GM20431 (cell line): ENCODE measurements around the gene PLSCR5.

Experiments
- in situ Hi-C: fragments of 300-500 bp; cut with MseI, MboI; formaldehyde crosslinking; loops from one replicate; pipeline ENCODE4 v1.15.0; 2020; ENCODE audit warnings: low sequenced_read_pairs; ENCODE audit not compliant: unreplicated experiment

The PLSCR5 gene

DNA sequence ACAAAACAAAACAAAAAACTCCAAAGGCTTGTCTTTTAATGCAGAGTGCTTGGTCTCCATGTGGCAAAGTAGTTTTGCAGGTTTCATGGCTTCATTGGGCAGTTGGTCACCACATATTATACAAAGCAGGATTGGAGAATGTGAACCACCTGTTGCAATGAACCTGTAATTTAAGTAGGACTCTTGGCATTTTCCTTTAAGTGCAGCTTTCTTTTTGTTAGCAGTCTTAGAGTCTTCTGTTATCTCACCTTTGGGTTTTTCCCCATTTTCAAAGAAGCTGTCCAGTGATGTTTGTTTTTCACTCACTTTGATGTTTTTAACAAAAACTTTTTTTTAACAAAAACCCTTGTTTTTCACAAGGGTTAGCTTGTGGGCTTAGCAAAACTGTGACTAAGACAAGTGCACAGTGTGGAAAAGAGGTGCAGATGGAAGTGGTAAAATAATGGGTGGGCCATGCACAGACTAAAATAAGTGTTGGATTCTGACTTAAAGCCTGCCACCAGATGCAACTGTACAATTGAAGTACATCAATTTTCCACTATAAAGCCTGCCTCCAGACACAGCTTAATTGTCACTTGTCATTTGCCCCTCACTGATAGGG lies 57.8 kb downstream of the PLSCR5 start:
- in situ Hi-C loops: no loop called here

DNA sequence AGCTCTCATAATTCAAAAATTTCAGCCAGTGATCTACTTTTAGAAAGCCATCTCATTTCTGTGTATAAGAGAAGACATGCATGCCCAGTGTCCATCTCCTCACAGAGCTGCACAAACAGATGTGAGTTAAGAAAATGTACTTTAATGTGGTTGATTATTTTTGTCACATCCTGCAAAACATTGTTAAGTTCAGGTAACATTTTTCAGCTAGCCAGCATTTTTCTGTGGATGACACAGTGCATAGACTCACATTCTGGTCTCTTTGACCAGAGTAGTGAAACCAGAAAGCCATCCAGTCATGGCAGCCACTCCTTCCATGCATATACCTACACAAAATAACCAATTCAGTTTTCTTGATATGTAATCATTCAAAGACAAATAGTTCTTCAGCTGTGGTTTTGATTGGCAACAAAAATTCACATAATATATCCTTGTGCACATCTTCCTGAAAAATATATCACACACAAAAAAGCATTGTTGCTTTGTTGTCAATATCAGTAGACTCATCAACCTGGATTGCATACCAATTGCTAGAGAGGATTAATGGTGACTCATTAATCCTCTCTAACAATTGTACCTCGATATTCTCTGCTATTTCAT lies 58.7 kb downstream of the PLSCR5 start:
- in situ Hi-C loops: no loop called here

DNA sequence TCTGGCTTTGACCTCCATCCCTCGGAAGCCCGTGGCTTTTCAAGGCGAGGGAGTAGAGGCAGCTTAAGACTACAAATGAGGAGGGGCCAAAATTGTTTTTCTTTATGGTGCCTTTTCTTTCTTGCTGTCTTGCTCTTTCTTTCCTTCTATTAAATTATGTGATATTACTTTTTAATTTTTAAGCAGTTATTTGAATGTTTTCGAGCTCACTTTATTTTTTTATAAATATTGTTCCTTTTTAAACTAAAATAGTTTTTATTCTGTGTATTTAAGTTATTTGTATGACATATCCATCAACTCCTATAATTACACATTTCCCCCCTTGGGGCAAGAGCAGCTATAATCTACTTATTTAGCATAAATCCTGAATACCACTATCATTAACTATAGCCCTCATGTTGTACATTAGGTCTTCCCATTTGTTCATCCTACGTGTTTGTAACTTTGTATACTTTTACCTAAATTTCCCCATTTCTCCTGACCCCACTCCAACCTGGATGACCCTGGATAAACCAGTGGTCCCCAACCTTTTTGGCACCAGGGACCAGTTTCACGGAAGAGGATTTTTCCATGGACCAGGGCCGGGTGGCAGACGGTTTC lies 60.1 kb downstream of the PLSCR5 start:
- in situ Hi-C loops: no loop called here

DNA sequence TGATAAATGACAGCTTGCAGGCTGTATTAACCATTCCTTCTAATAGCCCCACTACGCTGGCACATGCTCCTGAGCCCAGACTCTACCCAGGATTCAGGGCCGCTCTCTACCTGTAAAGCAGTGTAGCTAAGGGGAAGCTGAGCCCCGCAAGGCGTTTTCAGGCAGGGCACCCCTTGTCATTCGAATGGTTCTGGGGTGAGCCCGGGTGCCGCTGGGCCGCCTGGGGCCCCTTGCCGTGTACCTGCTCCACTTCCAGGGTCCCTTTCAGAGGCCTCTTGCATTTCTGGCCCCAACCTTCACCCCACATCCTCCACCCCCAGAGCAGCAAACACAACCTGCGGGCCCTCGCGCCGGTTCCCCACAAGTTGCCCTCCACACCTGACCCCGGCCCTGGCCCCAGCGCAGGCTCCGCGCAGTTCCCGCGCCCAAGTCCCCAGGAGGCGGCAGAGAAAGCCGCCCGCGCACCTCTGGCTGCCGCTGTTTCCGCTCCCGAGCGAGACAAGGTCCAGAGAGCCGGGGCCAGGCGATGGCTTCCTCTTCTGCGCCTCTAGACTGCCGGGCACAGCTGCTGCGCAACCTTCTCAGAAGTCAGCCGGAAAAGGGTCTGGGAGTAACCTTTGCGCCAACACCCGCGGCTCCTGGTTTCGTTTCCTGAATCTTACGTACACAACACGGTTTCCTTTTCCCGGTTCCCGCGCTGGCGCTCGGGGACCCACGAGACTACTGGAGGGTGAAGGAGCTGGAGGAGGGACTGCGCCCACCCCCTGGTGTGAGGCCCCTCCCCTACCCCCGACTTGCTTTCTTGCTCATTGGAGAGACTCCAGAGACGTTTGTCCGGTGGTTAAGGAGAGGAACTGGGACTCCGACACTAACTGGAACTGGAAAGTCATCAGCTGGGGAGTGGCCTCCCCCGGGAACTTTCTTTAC lies 60.9 kb downstream of the PLSCR5 start, which contains the start of gene PLSCR1:
Gene PLSCR1, minus strand, starts transcription at position 606 of the 927 bp plus-strand sequence. CDS start 8,055 bp downstream, outside the sequence.
- in situ Hi-C loops: no loop called here

DNA sequence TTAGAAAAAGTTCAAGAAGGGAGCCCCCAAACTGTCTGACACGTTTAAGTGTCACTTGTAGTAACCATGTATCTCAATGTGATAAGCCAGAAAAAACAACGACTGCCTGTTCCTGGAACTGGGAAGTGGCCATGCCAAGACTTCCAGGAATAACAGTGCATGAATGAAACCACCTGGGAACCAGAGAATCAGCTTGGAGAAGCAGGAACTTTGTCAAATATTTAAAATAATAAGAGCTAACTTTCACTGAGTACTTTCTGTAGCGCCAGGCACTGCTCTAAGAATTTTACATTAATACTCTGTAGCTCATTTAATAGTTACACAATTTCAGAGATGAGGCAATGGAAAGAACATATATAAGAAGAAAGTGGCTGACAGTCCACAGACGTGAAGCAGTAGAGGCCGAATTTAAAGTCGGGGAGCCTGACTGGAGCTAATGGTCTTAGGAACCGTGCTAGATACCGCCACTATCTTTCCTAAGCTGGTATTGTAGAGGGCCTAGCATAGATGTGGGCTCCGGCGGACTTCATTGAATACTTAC lies 61.6 kb downstream of the PLSCR5 start:
- in situ Hi-C loops: no loop called here

DNA sequence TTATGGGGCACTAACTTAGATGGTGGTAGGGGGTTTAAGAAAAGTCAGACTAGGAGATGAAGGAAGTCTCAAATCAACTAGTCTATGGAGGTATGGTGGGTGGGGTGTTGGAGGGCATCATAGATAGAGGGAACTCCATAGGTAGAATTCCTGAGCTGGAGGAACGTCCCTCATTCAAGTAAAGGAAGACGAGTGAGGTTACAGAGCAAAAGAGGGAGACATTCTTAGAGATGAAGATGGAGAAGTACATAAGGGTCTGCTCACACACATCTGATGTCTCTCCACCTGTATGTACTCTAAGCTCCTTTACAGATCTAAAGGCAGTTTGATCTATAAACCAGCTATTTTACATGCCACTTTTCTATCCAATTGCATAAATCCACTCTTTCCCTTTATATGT lies 62.2 kb downstream of the PLSCR5 start:
- in situ Hi-C loops: no loop called here

DNA sequence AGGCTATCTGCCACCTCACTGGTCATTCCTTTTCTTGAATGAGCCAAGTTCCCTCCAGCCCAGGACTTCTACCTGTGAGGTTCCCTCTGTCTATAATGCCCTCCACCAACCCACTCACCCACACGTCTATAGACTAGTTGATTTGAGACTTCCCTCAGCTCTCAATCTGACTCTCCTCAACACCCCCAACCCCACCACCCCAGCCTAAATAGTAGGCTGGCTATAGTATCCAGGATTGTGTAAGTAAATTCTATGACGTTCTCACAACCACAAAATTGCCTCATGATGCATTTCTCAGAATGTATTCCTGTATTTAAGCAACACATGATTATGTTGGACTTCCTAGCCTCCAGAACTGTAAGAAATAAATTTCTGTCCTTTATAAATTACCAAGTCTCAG lies 63.0 kb downstream of the PLSCR5 start:
- in situ Hi-C loops: no loop called here

DNA sequence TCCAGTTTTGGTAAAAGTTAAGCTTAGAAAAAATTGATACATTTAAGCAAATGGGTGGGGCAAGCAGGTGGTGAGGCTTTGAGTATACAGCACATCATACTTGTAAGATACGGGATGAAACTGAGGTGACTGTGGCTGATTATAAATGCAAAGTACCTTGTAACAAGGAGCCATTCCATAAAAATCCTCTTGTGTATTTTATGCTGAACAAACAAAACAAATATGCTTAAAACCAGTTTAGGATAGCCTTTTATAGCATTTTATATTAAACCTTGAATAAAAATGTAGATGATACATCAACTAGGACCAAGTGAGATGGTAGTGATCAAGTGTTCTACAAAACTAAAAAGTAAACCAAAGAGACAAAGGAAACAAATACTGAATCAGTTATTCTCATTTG lies 64.2 kb downstream of the PLSCR5 start:
- in situ Hi-C loops: no loop called here

DNA sequence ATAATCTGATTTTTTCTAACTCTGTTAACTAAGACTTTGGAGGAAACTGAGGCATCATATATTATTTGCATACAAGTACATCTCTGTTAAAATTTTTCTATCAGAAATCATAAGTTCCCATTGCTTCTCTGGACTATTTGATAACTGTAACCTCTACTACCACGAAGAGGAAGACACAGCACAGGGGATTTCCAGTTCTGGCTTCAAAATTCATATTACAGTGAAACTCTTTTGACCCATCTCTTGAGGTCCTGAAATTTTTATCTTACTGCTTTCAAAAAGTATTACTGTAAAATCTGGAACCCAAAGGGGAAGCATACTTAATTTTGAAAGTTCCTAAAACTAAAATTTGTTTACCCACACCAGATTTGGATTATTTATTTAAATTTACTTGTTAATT lies 64.9 kb downstream of the PLSCR5 start:
- in situ Hi-C loops: no loop called here

DNA sequence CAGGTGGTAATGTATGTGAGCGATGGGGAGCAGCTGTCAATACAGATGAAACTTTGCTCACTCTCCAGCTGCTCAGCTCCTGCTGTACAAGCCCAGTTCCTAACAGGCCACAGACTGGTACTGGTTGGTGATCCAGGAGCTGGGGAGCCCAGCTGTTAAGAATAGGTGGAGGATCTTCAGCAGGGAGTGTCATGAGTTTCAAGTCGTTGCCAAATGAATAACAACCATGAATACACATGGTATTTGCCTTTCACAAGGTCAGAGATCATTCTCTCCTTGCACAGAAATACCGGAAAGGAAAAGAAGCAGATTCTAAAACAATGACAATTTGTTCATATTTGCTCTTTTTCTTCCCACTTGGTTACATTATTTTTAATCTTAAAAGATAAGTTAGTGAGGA lies 65.8 kb downstream of the PLSCR5 start:
- in situ Hi-C loops: no loop called here

DNA sequence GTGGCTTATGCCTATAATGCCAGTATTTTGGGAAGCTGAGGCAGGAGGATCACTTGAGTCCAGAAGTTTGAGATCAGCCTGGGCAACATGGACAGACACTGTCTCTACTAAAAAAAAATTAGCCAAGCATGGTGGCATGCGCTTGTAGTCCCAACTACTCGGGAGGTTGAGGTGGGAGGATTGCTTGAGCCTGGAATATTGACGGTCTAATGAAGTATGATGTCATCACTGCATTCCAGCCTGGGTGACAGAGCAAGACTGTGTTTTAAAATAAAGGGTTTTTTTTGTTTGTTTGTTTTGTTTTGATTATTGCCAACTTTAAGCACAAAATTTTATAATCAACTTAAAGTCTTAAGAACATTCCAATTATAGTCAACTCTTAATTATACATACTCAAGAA lies 67.5 kb downstream of the PLSCR5 start:
- in situ Hi-C loops: no loop called here

DNA sequence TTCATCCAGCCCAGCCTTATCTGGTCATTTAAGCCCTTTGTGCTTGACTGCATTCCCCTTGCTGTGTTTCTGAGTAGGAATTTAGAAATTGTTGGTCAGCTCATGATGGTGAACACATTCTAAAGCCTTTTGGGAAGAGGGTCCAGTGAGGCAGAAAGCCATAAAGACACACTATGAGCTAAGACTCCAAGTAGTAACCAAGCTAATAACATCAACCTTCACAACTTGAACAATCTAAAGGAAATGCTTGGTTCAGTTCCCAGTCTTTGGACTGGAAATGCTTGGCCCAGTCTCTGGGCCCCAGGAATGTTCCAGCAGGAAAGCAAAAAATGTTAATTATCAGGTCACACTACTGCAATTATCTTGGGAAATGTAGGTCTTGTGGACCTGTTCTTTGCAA lies 68.5 kb downstream of the PLSCR5 start:
- in situ Hi-C loops: no loop called here
